Urothelium cell line (cell line): ENCODE data around the gene RUVBL1.

Experiments used
- DNase-seq: peaks from one replicate; pipeline ENCODE4 v3.0.0; 2011; ENCODE audit warnings: low spot score, mixed read lengths
- FAIRE-seq: peaks from 2 replicates; lab custom pipeline; 2011; peaks lifted over from hg19 to GRCh38; lab: Jason Lieb, UNC

The RUVBL1 gene

GRCh38 chr3:128083980-128084674 lies 39.5 kb downstream of the RUVBL1 start:
- DNase-seq (no peak), FAIRE-seq (no peak)

- FAIRE-seq = no peak
Measured at GRCh38 chr3:128083396-128083795, 40.2 kb downstream of the RUVBL1 start.

GRCh38 chr3:128082546-128082945 lies 41.1 kb downstream of the RUVBL1 start:
- FAIRE-seq (no peak), DNase-seq (no peak)

More at GRCh38 chr3:128083396-128083795, 40.2 kb downstream of the RUVBL1 start:
- DNase-seq = no peak

GRCh38 chr3:128081846-128082245 lies 41.8 kb downstream of the RUVBL1 start:
- no peak for DNase-seq
- no peak for FAIRE-seq

GRCh38 chr3:128081226-128081625 lies 42.4 kb downstream of the RUVBL1 start:
- FAIRE-seq (no peak), DNase-seq (no peak)

- FAIRE-seq = peak; percentile 32
- peak; percentile 55 for DNase-seq
Measured at GRCh38 chr3:128080323-128081080, 43.1 kb downstream of the RUVBL1 start.

- no peak for DNase-seq
- FAIRE-seq = no peak
Measured at GRCh38 chr3:128079823-128080222, 43.8 kb downstream of the RUVBL1 start.

GRCh38 chr3:128078875-128079274 lies 44.7 kb downstream of the RUVBL1 start:
- no peak for FAIRE-seq
- DNase-seq = no peak

- DNase-seq = no peak
- no peak for FAIRE-seq
Measured at GRCh38 chr3:128078322-128078721, 45.3 kb downstream of the RUVBL1 start.

GRCh38 chr3:128077665-128078064 lies 45.9 kb downstream of the RUVBL1 start:
- no peak for DNase-seq
- FAIRE-seq = no peak

- FAIRE-seq (no peak), DNase-seq (no peak)
Measured at GRCh38 chr3:128077202-128077624, 46.4 kb downstream of the RUVBL1 start.

GRCh38 chr3:128076483-128077201 lies 47.0 kb downstream of the RUVBL1 start:
- no peak for FAIRE-seq
- DNase-seq = no peak

- DNase-seq (peak; percentile 72), FAIRE-seq (peak; percentile 74)
Measured at GRCh38 chr3:128075522-128076482, 47.8 kb downstream of the RUVBL1 start.

- DNase-seq (no peak), FAIRE-seq (no peak)
Measured at GRCh38 chr3:128074851-128075521, 48.6 kb downstream of the RUVBL1 start.

- no peak for DNase-seq
- FAIRE-seq = no peak
Measured at GRCh38 chr3:128073807-128074206, 49.8 kb downstream of the RUVBL1 start.

GRCh38 chr3:128073185-128073725 lies 50.4 kb downstream of the RUVBL1 start:
- FAIRE-seq (no peak), DNase-seq (no peak)

- no peak for FAIRE-seq
Measured at GRCh38 chr3:128072454-128073184, 51.0 kb downstream of the RUVBL1 start.

GRCh38 chr3:128071771-128072453 lies 51.7 kb downstream of the RUVBL1 start:
- DNase-seq (no peak), FAIRE-seq (no peak)

More at GRCh38 chr3:128072454-128073184, 51.0 kb downstream of the RUVBL1 start:
- DNase-seq = no peak
